RPMI8226 (cell line): ENCODE measurements around the gene DNAH1.

Source experiments
- DNase-seq: peaks from one replicate; pipeline ENCODE4 v3.0.0-alpha.2; 2015

DNAH1 gene

GRCh38 chr3:52438104-52438376 lies 121.9 kb downstream of the DNAH1 start:
- DNase-seq = no peak

- DNase-seq = no peak
Observed at GRCh38 chr3:52438579-52439425, 122.7 kb downstream of the DNAH1 start.

- no peak for DNase-seq
Observed at GRCh38 chr3:52439426-52440248, 123.5 kb downstream of the DNAH1 start.

DNA sequence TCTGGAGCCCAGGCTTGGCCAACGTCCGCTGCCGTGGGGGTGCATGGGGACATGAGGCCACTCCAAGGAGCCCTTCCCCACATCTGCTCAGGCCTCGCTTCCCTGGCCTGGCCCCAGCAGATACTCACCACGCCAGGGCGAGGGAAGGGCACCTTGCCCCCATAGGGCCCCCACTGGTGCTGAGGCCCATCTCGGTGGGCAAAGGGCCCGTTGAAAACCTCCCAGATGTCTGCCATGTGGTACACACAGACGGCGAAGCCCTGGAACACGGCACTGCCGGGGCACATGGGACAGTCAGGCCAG lies 124.1 kb downstream of the DNAH1 start:
- no peak for DNase-seq

DNA sequence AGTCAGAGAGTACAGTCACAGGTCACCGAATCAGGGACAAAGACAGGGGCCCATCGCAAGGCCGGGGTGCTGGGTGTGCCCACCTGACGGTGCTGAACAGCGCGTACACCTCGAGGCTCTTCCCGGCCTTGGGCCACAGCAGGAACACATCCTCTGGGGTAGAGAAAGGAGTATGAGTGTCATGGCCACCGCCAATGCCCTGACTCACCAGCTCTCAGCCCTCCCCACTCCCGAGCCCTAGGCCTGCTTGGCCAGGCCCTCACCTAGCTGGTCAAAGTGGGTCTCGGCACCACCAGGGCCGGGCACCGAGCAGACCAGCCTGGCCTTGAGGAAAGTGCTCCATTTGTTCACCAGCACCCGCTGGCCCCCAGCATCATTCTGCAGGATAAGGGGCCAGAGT lies 124.6 kb downstream of the DNAH1 start:
- DNase-seq = no peak

- no peak for DNase-seq
Observed at GRCh38 chr3:52441091-52441771, 125.1 kb downstream of the DNAH1 start.

- DNase-seq = no peak
Observed at GRCh38 chr3:52441772-52442332, 125.7 kb downstream of the DNAH1 start.

GRCh38 chr3:52442409-52443267 lies 126.5 kb downstream of the DNAH1 start:
- DNase-seq = no peak

- no peak for DNase-seq
Observed at GRCh38 chr3:52443268-52443610, 127.1 kb downstream of the DNAH1 start.

- no peak for DNase-seq
Observed at GRCh38 chr3:52443791-52444687, 127.9 kb downstream of the DNAH1 start.

GRCh38 chr3:52444860-52445793 lies 129.0 kb downstream of the DNAH1 start, which contains the start of gene SEMA3G:
Gene SEMA3G, minus strand, starts transcription at chr3:52445103. Its CDS starts 76 bp downstream, at chr3:52445027.
- peak; percentile 92 for DNase-seq

DNA sequence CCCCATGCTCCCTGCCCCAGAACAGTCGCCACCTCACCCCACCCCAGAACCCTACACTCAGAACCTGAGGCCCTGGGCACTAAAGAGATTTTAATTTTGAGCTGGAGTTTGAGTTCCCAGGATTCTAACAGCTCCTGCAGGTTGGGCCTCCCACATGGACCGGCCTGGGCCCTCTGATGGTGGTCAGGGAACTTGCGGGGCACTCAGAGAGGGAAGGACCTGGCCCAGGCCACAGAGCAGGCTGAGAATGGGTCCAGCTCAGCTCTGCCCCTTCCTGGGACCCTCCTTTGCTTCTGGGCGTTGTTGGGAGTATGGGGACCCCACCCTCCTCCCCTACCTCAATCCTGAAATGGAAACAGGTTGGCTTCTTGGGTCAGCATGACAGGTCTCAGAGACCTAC lies 129.9 kb downstream of the DNAH1 start:
- DNase-seq = no peak

DNA sequence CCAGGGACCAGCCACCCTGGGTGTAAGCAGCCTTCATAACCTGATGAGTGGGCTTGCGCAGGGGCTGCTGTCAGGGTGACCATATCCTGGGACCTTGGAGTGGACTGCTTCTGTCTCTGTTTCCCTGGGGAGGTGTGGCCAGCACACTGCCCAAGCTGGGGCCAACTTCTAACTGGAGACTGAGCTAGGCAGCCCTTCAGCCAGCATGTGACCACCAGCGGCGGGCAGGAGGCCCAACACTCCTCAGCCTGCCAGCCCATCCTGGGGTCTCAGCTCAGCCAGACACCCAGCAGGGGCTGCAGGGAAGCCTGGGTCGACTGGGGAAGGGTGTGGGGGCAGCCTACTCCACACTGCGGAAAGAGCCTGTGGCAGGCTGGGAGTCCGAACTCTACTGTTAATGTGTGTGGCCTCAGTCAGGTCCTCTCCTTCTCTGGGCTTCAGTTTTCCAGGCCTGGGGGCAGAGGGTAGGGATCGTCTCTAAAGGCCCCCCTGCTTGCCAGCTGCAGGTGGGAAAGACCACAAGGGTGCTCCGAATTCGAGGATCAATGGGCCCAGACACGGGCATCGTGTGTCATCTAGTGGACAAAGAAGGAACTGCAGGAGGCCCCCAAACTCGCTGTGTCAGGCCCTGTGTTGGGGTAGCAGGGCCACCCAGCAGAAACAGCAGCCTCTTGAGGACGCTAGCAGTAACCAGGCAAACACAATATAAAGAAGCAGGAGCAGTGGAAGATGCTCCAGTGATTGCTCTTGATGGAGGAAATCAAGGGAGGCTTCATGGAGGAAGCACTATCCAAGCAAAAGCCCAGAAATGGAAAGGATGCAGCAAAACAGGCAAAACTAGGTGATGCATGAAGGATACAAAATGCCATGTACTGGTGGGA lies 130.8 kb downstream of the DNAH1 start:
- DNase-seq = peak; percentile 82

DNA sequence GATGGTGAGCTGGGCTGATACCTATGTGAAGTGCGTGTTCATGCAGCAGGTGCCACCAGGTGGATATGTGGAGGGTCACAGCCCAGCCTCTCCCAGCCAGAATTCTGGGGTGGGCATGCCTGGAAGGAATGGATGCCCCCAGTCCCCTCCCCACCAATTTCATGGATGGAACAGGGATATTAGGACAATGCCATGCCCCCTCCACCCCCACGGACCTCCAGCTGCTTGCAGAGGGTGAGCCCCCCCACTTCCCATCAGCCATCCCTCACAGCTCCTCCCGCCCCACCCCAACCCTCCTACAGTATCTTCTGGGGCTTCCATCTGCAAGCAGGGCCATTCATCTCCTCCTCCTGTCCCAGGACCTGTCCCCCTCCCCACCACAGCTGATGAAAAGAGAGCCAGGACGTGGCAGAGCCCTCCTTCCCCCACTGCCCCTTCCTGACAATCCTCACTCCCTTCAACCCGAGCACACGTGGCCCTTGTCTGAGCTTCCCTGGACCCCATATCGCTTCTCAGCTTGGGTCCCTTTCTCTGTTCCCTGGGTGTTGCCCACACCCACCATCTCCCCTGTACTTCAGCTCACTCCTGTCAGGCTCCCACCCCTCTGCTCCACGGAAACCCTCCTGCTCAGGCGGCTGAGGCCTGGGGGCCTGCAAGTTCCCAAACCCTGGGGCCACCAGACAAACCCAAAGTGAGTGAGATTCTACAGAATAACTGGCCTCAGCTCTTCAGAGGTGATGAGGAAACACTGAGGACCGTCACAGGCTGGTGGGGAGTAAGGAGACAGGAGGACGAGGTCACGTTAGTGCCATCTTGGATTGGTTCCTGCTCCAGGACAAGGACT lies 131.6 kb downstream of the DNAH1 start:
- no peak for DNase-seq
